Measurements from ENCODE around the gene FBXW11.
"Not testable (repeated sequence)": the region's sequence is repeated elsewhere in the genome, so short reads cannot be mapped to it uniquely, and the experiment has no call there.

FBXW11 gene

GRCh38 chr5:171979606-171980005 lies 26.8 kb downstream of the FBXW11 start:
- DNase-seq, result no peak

DNA sequence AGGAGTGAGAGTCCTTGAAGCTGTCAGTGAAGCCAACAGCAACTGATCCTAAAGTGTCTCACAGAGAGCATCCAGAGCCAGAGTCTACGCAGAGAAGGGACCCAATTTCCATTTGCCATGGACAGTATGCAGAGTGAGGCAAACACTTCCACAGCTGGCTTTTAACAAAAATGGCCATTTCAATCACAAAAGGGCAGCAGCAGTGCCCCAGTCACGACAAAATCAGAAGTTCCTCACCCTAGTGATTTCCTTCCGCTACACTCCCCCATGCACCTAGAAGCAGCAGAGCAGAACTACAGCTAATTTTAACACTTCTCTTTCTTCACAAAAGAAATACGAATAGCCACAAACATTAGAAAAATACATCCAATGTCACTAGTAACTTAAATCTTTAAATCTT lies 27.9 kb downstream of the FBXW11 start:
- no peak for DNase-seq

DNA sequence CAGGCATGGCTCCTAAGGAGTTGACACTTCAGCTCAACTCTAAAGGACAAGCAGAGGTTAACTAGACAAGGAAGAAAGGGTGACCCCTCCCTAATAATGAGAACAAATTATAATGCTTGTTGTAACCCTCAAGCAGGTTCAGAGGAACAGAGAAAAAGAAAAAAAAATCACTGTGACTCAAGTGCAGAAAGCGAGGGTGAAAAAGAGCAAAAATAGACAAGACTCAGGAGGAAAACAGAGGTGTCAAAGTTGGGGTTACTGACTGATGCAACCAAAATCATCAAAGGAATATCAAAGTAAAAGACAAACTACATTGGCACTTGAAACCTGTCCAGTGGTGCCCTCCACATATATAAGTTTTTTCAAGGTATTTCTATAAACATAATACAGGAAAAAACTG lies 28.4 kb downstream of the FBXW11 start:
- DNase-seq, result no peak

GRCh38 chr5:171977244-171977950 lies 29.0 kb downstream of the FBXW11 start:
- DNase-seq, result not testable (repeated sequence)

DNA sequence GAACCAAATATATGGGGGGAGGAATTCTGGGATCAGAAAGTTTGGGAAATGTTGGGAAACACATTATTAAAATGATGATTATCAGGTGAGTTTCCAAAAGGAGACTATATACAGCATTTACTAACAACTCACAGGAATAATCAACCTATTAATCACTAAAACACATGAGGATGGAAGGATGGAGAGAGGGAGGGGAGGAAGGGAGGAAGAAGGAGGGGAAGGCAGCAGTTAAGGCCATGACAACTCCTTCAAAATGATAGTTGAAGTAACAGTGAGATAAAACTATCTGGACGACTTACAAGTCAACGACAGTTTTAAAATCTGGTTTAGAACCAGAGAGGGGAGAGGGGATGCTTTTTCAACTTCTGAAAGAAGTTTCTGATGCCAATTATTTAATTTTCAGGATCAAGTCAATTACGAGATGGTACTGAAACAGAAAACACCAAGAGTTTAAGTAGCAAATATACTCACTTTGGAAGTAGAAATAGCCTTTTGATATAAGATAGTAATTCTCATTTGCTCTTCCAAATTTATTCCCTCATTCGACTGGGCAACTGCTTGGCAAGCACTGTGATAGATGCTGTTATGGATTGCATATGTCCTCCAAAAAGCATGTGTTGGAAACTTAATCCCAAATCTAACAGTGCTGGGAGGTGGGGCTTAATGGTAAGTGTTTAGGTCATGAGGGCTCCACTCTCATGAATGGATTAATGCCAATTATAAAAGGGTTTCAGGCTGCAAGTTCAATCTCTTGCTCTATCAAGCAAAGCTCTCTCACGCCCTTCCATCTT lies 30.4 kb downstream of the FBXW11 start:
- DNase-seq, result no peak

- no peak for DNase-seq
Measured at GRCh38 chr5:171975262-171975876, 31.1 kb downstream of the FBXW11 start.

DNA sequence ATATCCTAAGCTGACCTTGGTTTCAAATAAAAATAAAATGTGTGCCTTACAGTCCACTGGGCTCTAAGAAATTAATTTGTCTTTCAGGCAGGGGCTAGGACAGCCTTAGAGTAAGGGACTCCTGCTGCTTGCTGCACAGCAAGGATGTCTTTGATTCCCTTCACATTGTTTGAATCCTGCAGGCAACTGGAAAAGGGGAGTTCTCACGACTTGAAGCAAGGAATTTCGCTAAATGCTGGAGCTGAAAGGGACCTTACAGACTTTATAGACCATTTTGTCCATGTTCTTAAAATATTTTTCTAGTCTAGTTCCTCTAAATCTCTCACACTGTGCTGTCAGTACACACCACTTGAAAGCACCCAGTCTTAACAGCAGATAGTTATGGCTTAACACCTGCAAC lies 35.6 kb downstream of the FBXW11 start:
- DNase-seq, result no peak

GRCh38 chr5:171969288-171969880 lies 37.1 kb downstream of the FBXW11 start:
- DNase-seq, result no peak

DNA sequence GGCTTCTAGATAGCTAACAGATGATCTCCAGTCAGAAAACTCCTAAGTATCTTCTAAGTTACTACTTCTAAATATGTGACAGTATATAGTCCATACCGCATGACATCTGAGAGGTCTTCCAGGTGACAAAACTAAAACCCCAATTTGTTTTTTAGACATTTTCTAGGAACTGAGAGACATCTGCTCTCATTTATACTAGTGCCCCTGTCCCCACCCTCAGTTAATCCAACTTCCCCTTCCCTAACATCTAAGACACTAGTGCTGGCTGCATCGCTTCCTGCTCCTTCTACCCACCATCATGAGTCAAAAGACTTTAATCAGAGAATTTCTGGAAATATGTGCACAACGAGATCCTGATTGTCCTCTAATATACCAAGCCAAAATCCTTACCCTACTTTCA lies 37.9 kb downstream of the FBXW11 start:
- no peak for DNase-seq

DNA sequence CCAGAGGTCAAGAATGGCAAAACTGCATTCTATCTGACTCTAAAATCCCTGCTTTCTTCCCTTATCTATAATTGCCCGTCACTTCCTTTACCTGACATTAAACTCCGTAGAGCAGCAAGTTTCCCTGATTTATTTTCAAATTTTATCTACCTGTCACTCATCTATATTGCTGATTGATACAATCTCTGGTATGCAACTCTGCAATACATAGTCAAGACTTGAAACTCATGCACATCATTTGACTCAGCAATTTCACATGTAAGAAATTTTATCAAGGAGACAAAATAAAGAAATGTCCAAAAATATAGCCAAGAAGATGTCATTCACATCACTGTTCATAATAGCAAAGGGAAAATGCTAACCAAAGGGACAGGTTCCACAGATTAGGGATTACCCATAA lies 39.5 kb downstream of the FBXW11 start:
- DNase-seq, result no peak

- DNase-seq, result no peak
Measured at GRCh38 chr5:171966270-171966669, 40.2 kb downstream of the FBXW11 start.

- DNase-seq, result peak; percentile 53
Measured at GRCh38 chr5:171965745-171966144, 40.7 kb downstream of the FBXW11 start.

- DNase-seq, result no peak
Measured at GRCh38 chr5:171963416-171963815, 43.0 kb downstream of the FBXW11 start.

- DNase-seq, result peak; percentile 60
Measured at GRCh38 chr5:171961117-171961516, 45.3 kb downstream of the FBXW11 start.

DNA sequence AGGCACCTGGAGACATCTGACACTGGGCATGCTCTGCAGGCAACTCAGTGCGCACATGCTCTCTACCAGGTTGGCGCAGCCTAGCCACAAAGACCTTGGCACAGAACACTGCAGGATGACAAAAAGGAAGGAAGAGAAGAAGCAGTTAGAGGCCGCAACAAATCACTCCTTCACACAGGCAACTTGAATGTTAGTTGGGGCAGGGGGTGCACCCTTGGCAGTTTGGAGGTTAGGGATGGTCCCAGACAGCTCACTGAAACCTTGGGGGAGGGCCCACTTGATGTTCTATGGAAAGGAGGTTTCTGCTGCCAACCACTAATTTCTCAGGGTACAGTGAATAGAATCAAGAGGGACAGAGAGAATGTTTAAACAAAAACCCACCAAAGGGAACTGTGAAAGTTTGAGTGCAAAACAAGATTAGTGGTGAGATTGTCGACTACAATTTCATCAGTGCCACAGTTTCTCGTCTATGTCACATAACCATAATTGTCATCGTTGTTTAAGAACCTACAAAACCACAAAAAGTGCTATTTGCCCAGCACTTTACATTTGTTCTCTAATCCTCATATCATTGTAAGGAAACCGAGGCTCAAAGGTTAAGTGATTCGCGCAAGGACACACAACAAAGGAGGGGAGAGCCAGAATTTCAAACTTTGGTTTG lies 48.7 kb downstream of the FBXW11 start:
- peak; percentile 83 for DNase-seq

DNA sequence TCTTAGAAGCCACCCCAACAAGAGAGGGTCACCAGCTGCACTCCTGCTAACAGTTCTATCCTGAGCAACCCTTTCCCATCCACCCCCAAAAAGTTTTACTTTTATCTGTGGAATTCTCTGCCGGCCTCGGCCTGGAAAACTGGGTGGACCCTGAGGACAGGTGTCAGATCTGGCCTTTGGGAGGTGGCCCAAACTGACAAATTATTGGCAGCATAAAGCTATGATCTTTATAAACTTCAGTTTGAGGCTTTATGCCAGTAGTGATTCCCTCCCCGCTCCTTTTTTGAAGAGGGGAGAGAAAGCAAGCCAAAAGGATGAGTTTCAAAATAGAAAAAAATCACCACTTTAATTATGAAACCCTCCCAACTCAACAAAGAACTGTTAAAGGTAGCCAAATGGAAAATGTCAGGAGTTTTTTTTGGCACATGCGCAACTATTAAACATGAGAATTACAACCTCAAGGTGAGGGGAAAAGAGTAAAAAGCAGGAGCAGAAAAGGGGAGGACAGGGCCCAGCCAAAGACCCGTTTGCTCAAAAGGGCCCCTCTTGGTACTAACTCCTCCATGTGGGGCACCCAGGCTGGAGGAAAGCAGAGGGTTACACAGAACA lies 49.4 kb downstream of the FBXW11 start:
- no peak for DNase-seq

- no peak for DNase-seq
Measured at GRCh38 chr5:171956314-171956713, 50.1 kb downstream of the FBXW11 start.

GRCh38 chr5:171955761-171956160 lies 50.7 kb downstream of the FBXW11 start:
- no peak for DNase-seq

DNA sequence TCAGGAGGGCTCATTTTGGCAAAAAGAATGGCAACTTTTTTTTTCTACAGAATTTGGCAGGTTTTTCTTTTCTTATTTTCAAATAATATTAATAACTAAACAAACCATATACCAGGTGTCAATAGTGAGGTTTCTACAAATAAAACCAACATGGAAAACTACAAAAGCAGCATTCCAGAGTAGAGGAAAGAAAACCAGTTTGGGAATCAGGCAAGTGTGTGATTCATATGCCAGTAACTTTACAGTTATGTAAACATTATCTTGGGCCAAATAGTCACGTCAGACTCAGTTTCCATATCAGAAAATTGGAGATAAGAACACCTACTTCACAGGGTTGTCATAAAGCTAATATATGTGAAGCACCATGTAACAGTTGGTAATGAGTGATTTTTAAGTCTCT lies 51.7 kb downstream of the FBXW11 start:
- no peak for DNase-seq

DNA sequence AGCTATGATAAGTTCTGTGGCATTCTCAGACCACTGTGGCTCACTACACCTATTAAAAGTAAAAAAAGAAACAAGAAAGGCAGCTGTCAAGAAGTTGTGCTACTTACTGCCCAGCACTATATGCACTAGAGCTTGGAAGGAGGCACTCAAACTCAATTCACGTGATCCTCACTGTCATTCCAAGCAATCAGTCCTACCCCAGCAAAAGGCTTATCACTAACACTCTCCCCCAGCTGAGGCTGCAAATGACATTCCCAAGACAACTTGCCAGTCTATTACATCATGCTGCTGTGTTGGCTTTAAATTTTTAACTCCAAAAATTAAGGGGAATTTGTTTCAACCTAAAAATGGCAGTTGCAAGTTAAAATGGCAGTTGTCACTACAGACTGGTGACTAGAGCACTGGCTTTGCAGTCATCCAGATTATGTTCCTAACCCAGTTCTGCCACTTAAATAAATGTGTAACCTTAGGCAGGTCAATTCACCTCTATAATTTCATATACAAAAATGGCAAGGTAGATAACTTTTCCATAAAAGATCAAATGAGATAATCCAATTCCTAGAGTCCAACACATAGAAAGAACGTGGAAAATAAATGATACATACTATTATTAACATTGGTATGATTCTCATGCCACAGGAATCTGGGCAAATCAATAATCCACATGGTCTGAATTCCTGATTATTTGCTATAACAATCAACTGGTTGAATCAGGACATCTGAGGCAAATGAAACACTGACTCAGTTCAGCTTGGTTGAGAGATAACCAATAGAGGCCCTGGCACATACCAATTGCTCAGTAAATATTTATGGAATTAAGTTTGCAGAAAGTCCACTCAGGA lies 52.4 kb downstream of the FBXW11 start:
- no peak for DNase-seq

DNA sequence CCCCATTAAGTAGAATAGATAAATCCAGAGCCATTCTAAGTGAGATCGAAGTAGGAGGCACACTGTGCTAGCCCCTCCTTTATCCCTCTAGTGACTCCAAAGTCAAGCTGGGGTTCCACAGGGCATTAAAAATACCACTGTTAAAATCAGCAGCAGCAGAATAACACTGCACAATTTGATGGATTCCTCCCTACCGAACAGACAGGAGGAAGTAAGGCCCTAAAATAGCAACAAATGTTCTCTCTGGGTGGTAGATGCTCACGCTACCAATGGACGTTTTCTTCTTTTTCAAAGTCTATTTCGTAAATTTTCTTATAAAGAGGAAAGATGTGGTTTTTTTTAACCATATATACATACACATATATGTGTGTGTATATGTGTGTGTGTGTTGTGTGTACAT lies 54.4 kb downstream of the FBXW11 start:
- DNase-seq, result no peak

DNA sequence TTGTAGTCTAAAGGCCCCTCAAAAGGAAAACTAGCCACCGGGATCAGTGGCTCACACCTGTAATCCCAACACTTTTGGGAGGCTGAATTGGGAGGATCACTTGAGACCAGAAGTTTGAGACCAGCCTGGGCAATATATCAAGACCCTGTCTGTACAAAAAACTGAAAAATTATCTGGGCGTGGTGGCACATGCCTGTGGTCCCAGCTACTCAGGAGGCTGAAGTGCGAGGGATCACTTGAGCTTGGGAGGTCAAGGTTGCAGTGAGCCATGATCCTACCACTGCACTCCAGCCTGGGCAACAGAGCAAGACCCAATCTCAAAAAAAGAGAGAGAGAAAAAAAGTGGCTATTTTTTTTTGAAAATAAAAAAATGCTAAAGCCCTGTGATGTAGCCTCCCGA lies 55.2 kb downstream of the FBXW11 start:
- no peak for DNase-seq
